ENCODE results near the gene NMU.

DNA sequence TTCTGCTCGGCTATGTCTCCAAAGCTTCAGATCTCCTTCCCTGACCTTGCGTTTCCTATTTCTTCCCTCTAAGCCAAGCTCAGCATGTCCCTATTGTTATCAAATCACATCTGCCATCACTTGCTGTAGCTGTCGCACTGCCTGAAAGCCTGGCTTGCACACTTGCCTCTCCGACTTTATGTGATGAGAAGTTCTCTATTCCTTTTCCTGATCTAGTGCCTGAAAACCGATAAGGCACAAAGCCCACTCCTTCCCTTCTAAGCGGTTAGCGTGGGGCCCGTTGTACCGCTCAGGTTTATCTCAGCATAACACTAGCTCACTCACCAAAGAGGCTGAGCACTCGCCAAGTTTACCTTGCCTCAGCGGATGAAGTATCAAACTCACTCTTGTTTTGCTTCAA lies 816 bp downstream of the NMU start:
- TF ChIP-seq, protein P1, sequence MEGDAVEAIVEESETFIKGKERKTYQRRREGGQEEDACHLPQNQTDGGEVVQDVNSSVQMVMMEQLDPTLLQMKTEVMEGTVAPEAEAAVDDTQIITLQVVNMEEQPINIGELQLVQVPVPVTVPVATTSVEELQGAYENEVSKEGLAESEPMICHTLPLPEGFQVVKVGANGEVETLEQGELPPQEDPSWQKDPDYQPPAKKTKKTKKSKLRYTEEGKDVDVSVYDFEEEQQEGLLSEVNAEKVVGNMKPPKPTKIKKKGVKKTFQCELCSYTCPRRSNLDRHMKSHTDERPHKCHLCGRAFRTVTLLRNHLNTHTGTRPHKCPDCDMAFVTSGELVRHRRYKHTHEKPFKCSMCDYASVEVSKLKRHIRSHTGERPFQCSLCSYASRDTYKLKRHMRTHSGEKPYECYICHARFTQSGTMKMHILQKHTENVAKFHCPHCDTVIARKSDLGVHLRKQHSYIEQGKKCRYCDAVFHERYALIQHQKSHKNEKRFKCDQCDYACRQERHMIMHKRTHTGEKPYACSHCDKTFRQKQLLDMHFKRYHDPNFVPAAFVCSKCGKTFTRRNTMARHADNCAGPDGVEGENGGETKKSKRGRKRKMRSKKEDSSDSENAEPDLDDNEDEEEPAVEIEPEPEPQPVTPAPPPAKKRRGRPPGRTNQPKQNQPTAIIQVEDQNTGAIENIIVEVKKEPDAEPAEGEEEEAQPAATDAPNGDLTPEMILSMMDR (IDR thresholded peaks at IDR 0.05) = no peak
- no peak for TF ChIP-seq POLR2A (IDR thresholded peaks at IDR 0.05)
